HG02938 (cell line): ENCODE results near the gene DUSP22.
A peak's percentile ranks its signal among the peaks of the same experiment; 100 is the strongest.
"Not testable (repeated sequence)": the region's sequence is repeated elsewhere in the genome, so short reads cannot be mapped to it uniquely, and the experiment has no call there.

ENCODE experiments used
- ATAC-seq: cut with Tn5 transposase; IDR thresholded peaks from one replicate; pipeline ENCODE4 v1.9.1; 2021; ENCODE audit warnings: mild to moderate bottlenecking, moderate library complexity; ENCODE audit not compliant: unreplicated experiment

DUSP22 gene

GRCh38 chr6:279341-280029 lies 12.8 kb upstream of the DUSP22 start:
- ATAC-seq = no peak

GRCh38 chr6:280775-281468 lies 11.4 kb upstream of the DUSP22 start:
- ATAC-seq = no peak

GRCh38 chr6:281469-282103 lies 10.7 kb upstream of the DUSP22 start:
- ATAC-seq = no peak

GRCh38 chr6:282177-282866 lies 10.0 kb upstream of the DUSP22 start:
- ATAC-seq = no peak

- ATAC-seq = no peak
Observed at GRCh38 chr6:282867-283416, 9.3 kb upstream of the DUSP22 start.

GRCh38 chr6:284486-284885 lies 7.8 kb upstream of the DUSP22 start:
- ATAC-seq = no peak

GRCh38 chr6:285030-285771 lies 7.1 kb upstream of the DUSP22 start:
- no peak for ATAC-seq

GRCh38 chr6:285902-286301 lies 6.4 kb upstream of the DUSP22 start:
- not testable (repeated sequence) for ATAC-seq

GRCh38 chr6:286681-287488 lies 5.4 kb upstream of the DUSP22 start:
- ATAC-seq = peak; percentile 26

- no peak for ATAC-seq
Observed at GRCh38 chr6:287489-287860, 4.8 kb upstream of the DUSP22 start.

- no peak for ATAC-seq
Observed at GRCh38 chr6:288866-289265, 3.4 kb upstream of the DUSP22 start.

GRCh38 chr6:290111-290922 lies 2.0 kb upstream of the DUSP22 start:
- ATAC-seq = no peak

- ATAC-seq = no peak
Observed at GRCh38 chr6:291204-291696, 1.0 kb upstream of the DUSP22 start.

GRCh38 chr6:292506-293192 lies 362 bp downstream of the DUSP22 start:
- ATAC-seq = peak; percentile 15

- no peak for ATAC-seq
Observed at GRCh38 chr6:293193-294174, 1.2 kb downstream of the DUSP22 start.

- ATAC-seq = no peak
Observed at GRCh38 chr6:294656-295565, 2.6 kb downstream of the DUSP22 start.
